Activated naive CD8-positive, alpha-beta T cell treated with anti-CD3 and anti-CD28 coated beads, Interleukin-2, amount 10 ng/mL, durations not matched to agents 7 days and 5 days (primary cell): ENCODE results near the gene CCDC134. TPM values are rescaled to one million over a fixed set of nuclear protein-coding genes. Genes with fewer than 3 reads are reported as not detected.

ENCODE experiments used
- ATAC-seq: fragments of 150-1000 bp; cut with Tn5 transposase; one replicate; pipeline ENCODE4 v1.10.0; 2021; ENCODE audit warnings: low read depth, moderate library complexity
- POLR2A ChIA-PET: fragments of 350-600 bp; sonication (Branson Sonifier 250); formaldehyde crosslinking; loops from one replicate; lab custom pipeline; 2021; ENCODE audit warnings: antibody characterized with exemption; lab: Charles Lee
- DNase-seq: peaks from one replicate; pipeline ENCODE4 v3.0.0; 2021
- H3K27ac Mint-ChIP-seq: one replicate; pipeline ENCODE4 v1.8.0; 2022; ENCODE audit warnings: mild to moderate bottlenecking, mixed read lengths
- H3K27me3 Mint-ChIP-seq: one replicate; pipeline ENCODE4 v1.8.0; 2022; ENCODE audit warnings: mild to moderate bottlenecking, moderate library complexity, mixed read lengths
- H3K36me3 Mint-ChIP-seq: one replicate; pipeline ENCODE4 v1.8.0; 2021; ENCODE audit warnings: mild to moderate bottlenecking, mixed read lengths
- H3K4me1 Mint-ChIP-seq: one replicate; pipeline ENCODE4 v1.8.0; 2021; ENCODE audit warnings: mixed read lengths
- H3K4me3 Mint-ChIP-seq: one replicate; pipeline ENCODE4 v1.8.0; 2022; ENCODE audit warnings: mild to moderate bottlenecking, moderate library complexity, mixed read lengths
- H3K9me3 Mint-ChIP-seq: one replicate; pipeline ENCODE4 v1.8.0; 2021; ENCODE audit warnings: mixed read lengths
- total RNA-seq, 2 experiments: library from RNA; stranded (reverse); gene quantifications; one replicate each; pipeline ENCODE4 v1.2.3, GENCODE V29; 2021

Gene CCDC134
- total RNA-seq, 2 experiments from 2014 or later, result 28.2 to 29.2 TPM

- DNase-seq, result no peak
- Mint-ChIP-seq H3K9me3 (no peaks in the 10 kb centered on the region), H3K4me1 (peaks cover 16% of the 10 kb centered on the region), H3K27me3 (no peaks in the 10 kb centered on the region), H3K36me3 (no peaks in the 10 kb centered on the region), H3K27ac (no peak overlapping the region), H3K4me3 (no peak overlapping the region)
- POLR2A ChIA-PET, result interaction anchor here (1.9 kb wide), 1 partner anchor 57 kb away, joined by 8 read pairs; the partner anchor contains the start of gene SREBF2
- no peak for ATAC-seq
Measured at GRCh38 chr22:41775976-41776375, 24.5 kb upstream of the CCDC134 start.

GRCh38 chr22:41776381-41776780, 24.1 kb upstream of the CCDC134 start:
- H3K4me1 Mint-ChIP-seq, result peaks cover 20% of the 10 kb centered on the region
- H3K27ac Mint-ChIP-seq, result no peak overlapping the region
- POLR2A ChIA-PET, result interaction anchor here (0.6 to 1.9 kb wide), 2 partner anchors 56 to 150 kb away, joined by 3 to 8 read pairs; partner anchors contain the start of genes SREBF2 and TNFRSF13C
- DNase-seq (no peak), ATAC-seq (no peak)
- H3K36me3 Mint-ChIP-seq, result no peaks in the 10 kb centered on the region
- H3K9me3 Mint-ChIP-seq, result no peaks in the 10 kb centered on the region
- H3K27me3 Mint-ChIP-seq, result no peaks in the 10 kb centered on the region
- H3K4me3 Mint-ChIP-seq, result no peak overlapping the region

GRCh38 chr22:41777749-41778425, 22.6 kb upstream of the CCDC134 start:
- Mint-ChIP-seq H3K27me3 (no peaks in the 10 kb centered on the region), H3K9me3 (no peaks in the 10 kb centered on the region), H3K27ac (peak overlapping the region; percentile 70), H3K36me3 (peaks cover 2% of the 10 kb centered on the region), H3K4me3 (no peak overlapping the region), H3K4me1 (peaks cover 32% of the 10 kb centered on the region)
- DNase-seq, result no peak
- POLR2A ChIA-PET, result interaction anchor here (0.7 to 7.5 kb wide), 4 partner anchors 13 to 55 kb away, joined by 3 to 250 read pairs (median 7); partner anchors contain the start of genes CCDC134 and SREBF2
- ATAC-seq, result no peak

GRCh38 chr22:41779929-41780505, 20.5 kb upstream of the CCDC134 start:
- H3K27me3 Mint-ChIP-seq, result no peaks in the 10 kb centered on the region
- peaks cover 39% of the 10 kb centered on the region for H3K4me1 Mint-ChIP-seq
- DNase-seq, result no peak
- H3K27ac Mint-ChIP-seq, result peak overlapping the region; percentile 96
- H3K9me3 Mint-ChIP-seq, result no peaks in the 10 kb centered on the region
- POLR2A ChIA-PET, result interaction anchor here (0.5 to 7.5 kb wide), 12 partner anchors 12 to 869 kb away, joined by 3 to 250 read pairs (median 8); partner anchors contain the start of genes CCDC134, CENPM, CYB5R3 and PHF5A
- peaks cover 8% of the 10 kb centered on the region for H3K36me3 Mint-ChIP-seq
- ATAC-seq, result no peak
- peak overlapping the region; percentile 82 for H3K4me3 Mint-ChIP-seq

GRCh38 chr22:41780746-41781505, 19.6 kb upstream of the CCDC134 start:
- H3K27me3 Mint-ChIP-seq, result no peaks in the 10 kb centered on the region
- peak overlapping the region; percentile 82 for H3K4me3 Mint-ChIP-seq
- peaks cover 8% of the 10 kb centered on the region for H3K36me3 Mint-ChIP-seq
- no peaks in the 10 kb centered on the region for H3K9me3 Mint-ChIP-seq
- ATAC-seq, result peak; percentile 99
- peak; percentile 76 for DNase-seq
- peak overlapping the region; percentile 96 for H3K27ac Mint-ChIP-seq
- POLR2A ChIA-PET, result interaction anchor here (0.6 to 7.5 kb wide), 28 partner anchors 10 to 833 kb away, joined by 3 to 250 read pairs (median 5); partner anchors contain the start of genes CCDC134, CENPM, MEI1 and PHF5A
- peaks cover 39% of the 10 kb centered on the region for H3K4me1 Mint-ChIP-seq

GRCh38 chr22:41781507-41781906, 19.0 kb upstream of the CCDC134 start:
- peak; percentile 52 for DNase-seq
- Mint-ChIP-seq H3K9me3 (no peaks in the 10 kb centered on the region), H3K4me1 (peaks cover 39% of the 10 kb centered on the region), H3K36me3 (peaks cover 8% of the 10 kb centered on the region), H3K4me3 (peak overlapping the region; percentile 82), H3K27ac (peak overlapping the region; percentile 96), H3K27me3 (no peaks in the 10 kb centered on the region)
- ATAC-seq, result peak; percentile 22
- POLR2A ChIA-PET, result interaction anchor here (0.6 to 7.5 kb wide), 26 partner anchors 9 to 833 kb away, joined by 3 to 250 read pairs (median 5); partner anchors contain the start of genes CCDC134, CENPM, MEI1 and PMM1

- no peaks in the 10 kb centered on the region for H3K27me3 Mint-ChIP-seq
- peak overlapping the region; percentile 96 for H3K27ac Mint-ChIP-seq
- H3K4me3 Mint-ChIP-seq, result peak overlapping the region; percentile 82
- H3K36me3 Mint-ChIP-seq, result peaks cover 8% of the 10 kb centered on the region
- DNase-seq, result peak; percentile 40
- ATAC-seq, result peak; percentile 8
- peaks cover 42% of the 10 kb centered on the region for H3K4me1 Mint-ChIP-seq
- no peaks in the 10 kb centered on the region for H3K9me3 Mint-ChIP-seq
- POLR2A ChIA-PET, result interaction anchor here (1.4 to 7.5 kb wide), 6 partner anchors 8 to 164 kb away, joined by 4 to 250 read pairs (median 15); partner anchors contain the start of genes CCDC134, CENPM and SREBF2
Measured at GRCh38 chr22:41782316-41782715, 18.2 kb upstream of the CCDC134 start.

GRCh38 chr22:41782751-41783150, 17.7 kb upstream of the CCDC134 start:
- H3K4me1 Mint-ChIP-seq, result peaks cover 40% of the 10 kb centered on the region
- no peaks in the 10 kb centered on the region for H3K27me3 Mint-ChIP-seq
- peaks cover 8% of the 10 kb centered on the region for H3K36me3 Mint-ChIP-seq
- POLR2A ChIA-PET, result interaction anchor here (2.5 to 7.5 kb wide), 3 partner anchors 8 to 164 kb away, joined by 14 to 250 read pairs (median 16); partner anchors contain the start of genes CCDC134 and CENPM
- DNase-seq (no peak), ATAC-seq (no peak)
- H3K27ac Mint-ChIP-seq, result peak overlapping the region; percentile 96
- no peaks in the 10 kb centered on the region for H3K9me3 Mint-ChIP-seq
- peak overlapping the region; percentile 82 for H3K4me3 Mint-ChIP-seq

GRCh38 chr22:41787331-41787730, 13.1 kb upstream of the CCDC134 start:
- DNase-seq (no peak), ATAC-seq (no peak)
- Mint-ChIP-seq H3K4me3 (no peak overlapping the region), H3K9me3 (no peaks in the 10 kb centered on the region), H3K4me1 (peaks cover 18% of the 10 kb centered on the region), H3K27ac (no peak overlapping the region), H3K27me3 (no peaks in the 10 kb centered on the region), H3K36me3 (peaks cover 24% of the 10 kb centered on the region)
- POLR2A ChIA-PET, result interaction anchor here (0.6 to 3.6 kb wide), 3 partner anchors 13 to 153 kb away, joined by 3 to 23 read pairs (median 4); partner anchors contain the start of gene CCDC134

- Mint-ChIP-seq H3K27me3 (no peaks in the 10 kb centered on the region), H3K9me3 (no peaks in the 10 kb centered on the region), H3K4me1 (peaks cover 8% of the 10 kb centered on the region), H3K27ac (no peak overlapping the region), H3K4me3 (no peak overlapping the region), H3K36me3 (peaks cover 40% of the 10 kb centered on the region)
- POLR2A ChIA-PET, result interaction anchor here (1.2 kb wide), 1 partner anchor 12 kb away, joined by 3 read pairs; no protein-coding TSS in a partner anchor
- ATAC-seq, result no peak
- no peak for DNase-seq
Measured at GRCh38 chr22:41793871-41794270, 6.6 kb upstream of the CCDC134 start.

- POLR2A ChIA-PET, result interaction anchor here (1.2 to 5.7 kb wide), 4 partner anchors 11 to 291 kb away, joined by 3 to 250 read pairs (median 56); partner anchors contain the start of genes NDUFA6 and SREBF2
- Mint-ChIP-seq H3K4me3 (no peak overlapping the region), H3K9me3 (no peaks in the 10 kb centered on the region), H3K27ac (no peak overlapping the region), H3K36me3 (peaks cover 29% of the 10 kb centered on the region), H3K27me3 (no peaks in the 10 kb centered on the region), H3K4me1 (peaks cover 27% of the 10 kb centered on the region)
- DNase-seq, result no peak
- no peak for ATAC-seq
Measured at GRCh38 chr22:41798736-41799135, 1.7 kb upstream of the CCDC134 start.

- Mint-ChIP-seq H3K4me3 (peak overlapping the region; percentile 98), H3K9me3 (no peaks in the 10 kb centered on the region), H3K4me1 (peaks cover 35% of the 10 kb centered on the region), H3K27me3 (no peaks in the 10 kb centered on the region), H3K36me3 (peaks cover 19% of the 10 kb centered on the region), H3K27ac (peak overlapping the region; percentile 97)
- ATAC-seq, result peak; percentile 14
- no peak for DNase-seq
- POLR2A ChIA-PET, result interaction anchor here (0.9 to 5.7 kb wide), 28 partner anchors 9 to 815 kb away, joined by 3 to 250 read pairs (median 5); partner anchors contain the start of genes CENPM, DESI1, MEI1 and NDUFA6
Measured at GRCh38 chr22:41799486-41800347, 762 bp upstream of the CCDC134 start.
